ENCODE data around the gene CERS6.

DNA sequence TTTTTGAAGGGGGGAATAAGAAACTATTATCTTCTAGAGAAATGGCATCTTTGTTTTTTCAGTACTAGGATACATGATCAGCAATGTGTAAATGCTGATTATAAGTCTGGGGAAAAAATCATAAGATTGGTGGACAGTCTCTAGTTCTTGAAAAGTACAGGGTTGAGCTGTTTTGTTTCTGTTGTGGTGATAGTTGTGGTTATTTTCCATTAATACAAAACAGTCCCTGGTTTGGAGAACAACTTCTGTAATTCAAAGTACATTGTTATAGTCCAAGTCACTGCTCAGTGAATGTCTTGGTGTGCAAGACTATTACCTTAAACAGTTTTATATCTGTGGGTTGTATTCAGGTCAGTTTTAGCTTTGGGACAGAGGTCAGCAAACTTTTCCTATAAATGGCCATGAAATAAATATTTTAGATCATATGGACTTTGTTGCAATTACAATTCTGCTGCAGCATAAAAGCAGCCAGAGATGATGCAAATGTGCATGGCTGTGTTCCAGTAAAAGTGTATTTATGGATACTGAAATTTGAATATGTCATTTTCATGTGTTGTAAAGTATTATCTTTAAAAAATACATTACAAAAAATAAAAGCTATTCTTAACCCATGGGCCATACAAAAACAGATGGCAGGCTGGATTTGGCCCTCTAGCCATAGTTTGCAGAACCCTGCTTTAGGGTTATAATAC, 111.0 kb downstream of the CERS6 start:
- TF ChIP-seq, protein P1, sequence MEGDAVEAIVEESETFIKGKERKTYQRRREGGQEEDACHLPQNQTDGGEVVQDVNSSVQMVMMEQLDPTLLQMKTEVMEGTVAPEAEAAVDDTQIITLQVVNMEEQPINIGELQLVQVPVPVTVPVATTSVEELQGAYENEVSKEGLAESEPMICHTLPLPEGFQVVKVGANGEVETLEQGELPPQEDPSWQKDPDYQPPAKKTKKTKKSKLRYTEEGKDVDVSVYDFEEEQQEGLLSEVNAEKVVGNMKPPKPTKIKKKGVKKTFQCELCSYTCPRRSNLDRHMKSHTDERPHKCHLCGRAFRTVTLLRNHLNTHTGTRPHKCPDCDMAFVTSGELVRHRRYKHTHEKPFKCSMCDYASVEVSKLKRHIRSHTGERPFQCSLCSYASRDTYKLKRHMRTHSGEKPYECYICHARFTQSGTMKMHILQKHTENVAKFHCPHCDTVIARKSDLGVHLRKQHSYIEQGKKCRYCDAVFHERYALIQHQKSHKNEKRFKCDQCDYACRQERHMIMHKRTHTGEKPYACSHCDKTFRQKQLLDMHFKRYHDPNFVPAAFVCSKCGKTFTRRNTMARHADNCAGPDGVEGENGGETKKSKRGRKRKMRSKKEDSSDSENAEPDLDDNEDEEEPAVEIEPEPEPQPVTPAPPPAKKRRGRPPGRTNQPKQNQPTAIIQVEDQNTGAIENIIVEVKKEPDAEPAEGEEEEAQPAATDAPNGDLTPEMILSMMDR (conservative IDR thresholded peaks at IDR 0.05; ENCODE audit: low read depth in 2 of 2): no peak
- no peak for TF ChIP-seq CREB1 (CRISPR knock-in tag; IDR thresholded peaks at IDR 0.05; ENCODE audit: low read depth)
- no peak for TF ChIP-seq EZH2phosphoT487 (IDR thresholded peaks at IDR 0.05; ENCODE audit: unreplicated experiment)
- no peak for TF ChIP-seq REST (IDR thresholded peaks at IDR 0.05; ENCODE audit: unreplicated experiment)
- TF ChIP-seq, protein P2, sequence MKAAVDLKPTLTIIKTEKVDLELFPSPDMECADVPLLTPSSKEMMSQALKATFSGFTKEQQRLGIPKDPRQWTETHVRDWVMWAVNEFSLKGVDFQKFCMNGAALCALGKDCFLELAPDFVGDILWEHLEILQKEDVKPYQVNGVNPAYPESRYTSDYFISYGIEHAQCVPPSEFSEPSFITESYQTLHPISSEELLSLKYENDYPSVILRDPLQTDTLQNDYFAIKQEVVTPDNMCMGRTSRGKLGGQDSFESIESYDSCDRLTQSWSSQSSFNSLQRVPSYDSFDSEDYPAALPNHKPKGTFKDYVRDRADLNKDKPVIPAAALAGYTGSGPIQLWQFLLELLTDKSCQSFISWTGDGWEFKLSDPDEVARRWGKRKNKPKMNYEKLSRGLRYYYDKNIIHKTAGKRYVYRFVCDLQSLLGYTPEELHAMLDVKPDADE (IDR thresholded peaks at IDR 0.05): no peak
- TF ChIP-seq POLR2AphosphoS5 (IDR thresholded peaks at IDR 0.05; ENCODE audit: low read depth): no peak
- no peak for TF ChIP-seq STAT1 (IDR thresholded peaks at IDR 0.05; ENCODE audit: unreplicated experiment)
- no peak for TF ChIP-seq EZH2 (IDR thresholded peaks at IDR 0.05; ENCODE audit: low read depth, unreplicated experiment)
- TF ChIP-seq JUNB (IDR thresholded peaks at IDR 0.05; ENCODE audit: unreplicated experiment): no peak
- no peak for TF ChIP-seq NANOG (IDR thresholded peaks at IDR 0.05; ENCODE audit: borderline replicate concordance)
